Body of pancreas (tissue), 4 donors: ENCODE results near the gene TEAD3. TPM values are rescaled to one million over a fixed set of nuclear protein-coding genes. Genes with fewer than 3 reads are reported as not detected.

Source experiments
- ATAC-seq: fragments of 150-250 bp; one replicate; pipeline ENCODE4 v1.9.1; 2016
- DNase-seq, 4 donors: peaks; one replicate each; pipeline ENCODE4 v3.0.0-alpha.2; 2019
- H3K27ac ChIP-seq, 4 donors: fragments of 200-600 bp; sonication (generic); 1 replicate in 3 of 4; 2 replicates in 1 of 4; pipeline versions ENCODE4 v1.5.1 to v1.6.1; 2016 to 2019; ENCODE audit warnings: mild to moderate bottlenecking in 1 of 4, mixed read lengths in 1 of 4, moderate library complexity in 1 of 4
- H3K27me3 ChIP-seq, 2 donors: fragments of 200-600 bp; sonication (generic); one replicate each; pipeline ENCODE4 v1.6.0; 2016; ENCODE audit warnings: mild to moderate bottlenecking in 1 of 2
- H3K36me3 ChIP-seq, 2 donors: fragments of 200-600 bp; sonication (generic); replicated peaks in 1 of 2; 2 replicates each; pipeline ENCODE4 v1.5.1; 2016; ENCODE audit warnings: low read depth in 2 of 2; ENCODE audit not compliant: insufficient read depth in 1 of 2
- H3K4me1 ChIP-seq: fragments of 200-600 bp; sonication (generic); one replicate; pipeline ENCODE4 v1.6.0; 2016
- H3K4me3 ChIP-seq, 2 donors: fragments of 200-600 bp; sonication (generic); 1 replicate in 1 of 2; 2 replicates in 1 of 2; pipeline ENCODE4 v1.5.1; 2016 to 2019
- H3K9me3 ChIP-seq, 3 donors: fragments of 200-600 bp; sonication (generic); 1 replicate in 2 of 3; 2 replicates in 1 of 3; pipeline ENCODE4 v1.5.1; 2016
- POLR2A ChIP-seq, 3 donors: fragments of 450-650 bp; IDR thresholded peaks; one replicate each; pipeline ENCODE4 v1.6.1; 2016; ENCODE audit warnings: antibody characterized with exemption in 3 of 3, mild to moderate bottlenecking in 2 of 3
- WGBS, 2 donors: methylation state at CpG; one replicate each; pipeline ENCODE4 v1.1.5; 2017; 5-methylcytosine and 5-hydroxymethylcytosine counted together
- intact Hi-C: fragments of 100-400 bp; cut with DNase I; formaldehyde crosslinking; loops from one replicate; pipeline ENCODE4 v1.15.1; 2023
- microRNA-seq, 2 donors: library from miRNA; unstranded; fragments of <30 nt; microRNA quantifications; one replicate each; pipeline ENCODE4, GENCODE V29; 2016; ENCODE audit warnings: borderline number of aligned reads in 2 of 2, borderline replicate concordance in 2 of 2
- small RNA-seq: library from RNA; depleted of rRNA; stranded (forward); fragments of <200 nt; gene quantifications from one replicate; pipeline ENCODE3, GENCODE V24; 2016
- total RNA-seq, 2 donors: library from RNA; depleted of rRNA; stranded (reverse); fragments of >200 nt; gene quantifications; one replicate each; pipeline ENCODE4 v1.1.0, GENCODE V29; 2016
- TF ChIP-seq, protein P1 (sequence below), 7 experiments: fragments of 450-650 bp in 4 of 7; fragments of 200-600 bp in 3 of 7; sonication (generic) in 3 of 7; IDR thresholded peaks; one replicate each; pipeline ENCODE4 v1.5.1; 2016 to 2019; ENCODE audit warnings: antibody characterized with exemption in 7 of 7

The TEAD3 gene
- total RNA-seq, 2 donors from 2014 or later: 6.5 to 8.9 TPM

DNA sequence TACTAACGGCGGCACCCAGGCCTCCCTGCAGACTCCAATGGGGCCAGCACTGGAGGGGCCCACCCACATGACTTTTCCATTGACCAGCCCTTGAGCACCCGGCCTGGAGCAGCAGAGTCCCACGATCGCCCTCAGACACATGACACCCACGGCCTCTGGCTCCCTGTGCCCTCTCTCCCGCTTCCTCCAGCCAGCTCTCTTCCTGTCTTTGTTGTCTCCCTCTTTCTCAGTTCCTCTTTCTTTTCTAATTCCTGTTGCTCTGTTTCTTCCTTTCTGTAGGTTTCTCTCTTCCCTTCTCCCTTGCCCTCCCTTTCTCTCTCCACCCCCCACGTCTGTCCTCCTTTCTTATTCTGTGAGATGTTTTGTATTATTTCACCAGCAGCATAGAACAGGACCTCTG lies 70.8 kb downstream of the TEAD3 start:
- 78 to 79% methylated on average over 8 of the region's 8 CpGs for WGBS, 2 donors
- Histone ChIP-seq H3K27ac (no peak overlapping the region), H3K4me1 (no peaks in the 10 kb centered on the region), H3K4me3 (no peak overlapping the region), H3K36me3 (peaks cover 0 to 12% of the 10 kb centered on the region in 2 donors), H3K9me3 (peaks cover 0 to 7% (median 2%) of the 10 kb centered on the region in 3 donors), H3K27me3 (no peaks in the 10 kb centered on the region)
- no peak for ATAC-seq
- intact Hi-C loops: no loop called here
- TF ChIP-seq, protein P1, sequence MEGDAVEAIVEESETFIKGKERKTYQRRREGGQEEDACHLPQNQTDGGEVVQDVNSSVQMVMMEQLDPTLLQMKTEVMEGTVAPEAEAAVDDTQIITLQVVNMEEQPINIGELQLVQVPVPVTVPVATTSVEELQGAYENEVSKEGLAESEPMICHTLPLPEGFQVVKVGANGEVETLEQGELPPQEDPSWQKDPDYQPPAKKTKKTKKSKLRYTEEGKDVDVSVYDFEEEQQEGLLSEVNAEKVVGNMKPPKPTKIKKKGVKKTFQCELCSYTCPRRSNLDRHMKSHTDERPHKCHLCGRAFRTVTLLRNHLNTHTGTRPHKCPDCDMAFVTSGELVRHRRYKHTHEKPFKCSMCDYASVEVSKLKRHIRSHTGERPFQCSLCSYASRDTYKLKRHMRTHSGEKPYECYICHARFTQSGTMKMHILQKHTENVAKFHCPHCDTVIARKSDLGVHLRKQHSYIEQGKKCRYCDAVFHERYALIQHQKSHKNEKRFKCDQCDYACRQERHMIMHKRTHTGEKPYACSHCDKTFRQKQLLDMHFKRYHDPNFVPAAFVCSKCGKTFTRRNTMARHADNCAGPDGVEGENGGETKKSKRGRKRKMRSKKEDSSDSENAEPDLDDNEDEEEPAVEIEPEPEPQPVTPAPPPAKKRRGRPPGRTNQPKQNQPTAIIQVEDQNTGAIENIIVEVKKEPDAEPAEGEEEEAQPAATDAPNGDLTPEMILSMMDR (IDR thresholded peaks at IDR 0.05): no peak
- no peak for TF ChIP-seq POLR2A (IDR thresholded peaks at IDR 0.05)
- peak in 1 of 4 donors; percentile 35 for DNase-seq

DNA sequence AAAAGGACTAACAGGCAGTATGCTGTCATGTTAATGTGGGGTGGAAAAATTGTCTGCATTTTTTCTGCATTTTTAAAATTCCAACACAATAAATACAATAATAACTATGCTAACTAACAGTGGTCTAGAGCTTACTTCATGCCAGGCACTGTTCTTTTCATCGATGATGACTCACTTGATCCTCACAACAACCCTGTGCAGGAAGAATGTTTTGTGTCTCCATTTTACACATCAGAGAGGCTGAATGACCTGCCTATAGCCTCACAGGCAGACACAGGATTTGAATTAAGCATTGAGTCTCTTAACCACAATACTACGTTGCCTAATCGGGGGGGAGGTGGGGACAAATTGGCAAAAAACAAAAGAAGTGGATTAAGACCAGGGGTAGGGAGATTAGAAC lies 71.6 kb downstream of the TEAD3 start:
- TF ChIP-seq, protein P1 (IDR thresholded peaks at IDR 0.05): no peak
- TF ChIP-seq POLR2A (IDR thresholded peaks at IDR 0.05): no peak
- Histone ChIP-seq H3K4me1 (no peaks in the 10 kb centered on the region), H3K36me3 (peaks cover 0 to 12% of the 10 kb centered on the region in 2 donors), H3K9me3 (peaks cover 0 to 7% (median 2%) of the 10 kb centered on the region in 3 donors), H3K27me3 (no peaks in the 10 kb centered on the region), H3K4me3 (no peak overlapping the region), H3K27ac (no peak overlapping the region)
- ATAC-seq: no peak
- no peak for DNase-seq
- 75 to 88% methylated on average over 3 of the region's 3 CpGs for WGBS, 2 donors
- intact Hi-C loops: no loop called here

Small RNA genes within 50 kb of the gene (microRNA-seq; reads per million reads assigned to microRNA genes)
- 0 to 0.45 reads per million in 2 donors for gene MIR7111

Small RNA genes within 50 kb of the gene (small RNA-seq; reads per million reads assigned to genes)
- not detected for gene MIR7111

Other genes starting within 250 kb of the TEAD3 start
- 10 to 100 TPM; 34.2 to 56.7 TPM for gene ZNF76, start 237.3 kb downstream of the TEAD3 start, total RNA-seq
- gene DEF6, start 199.3 kb downstream of the TEAD3 start, total RNA-seq: 10 to 100 TPM; 10.2 to 23.3 TPM
- gene PPARD, start 154.5 kb downstream of the TEAD3 start, total RNA-seq: 10 to 100 TPM in 1 of 2 donors, 1 to 10 TPM in 1; 6.0 to 11.2 TPM
- 1 to 10 TPM; 4.9 to 9.2 TPM for gene FANCE, start 44.7 kb downstream of the TEAD3 start, total RNA-seq
- 100 to 1,000 TPM; 563 to 782 TPM for gene RPL10A, start 28.7 kb downstream of the TEAD3 start, total RNA-seq
- gene TULP1, start 15.8 kb upstream of the TEAD3 start, total RNA-seq: not detected
- gene FKBP5, start 191.8 kb upstream of the TEAD3 start, total RNA-seq: 100 to 1,000 TPM; 133 to 138 TPM
- gene ARMC12, start 240.0 kb upstream of the TEAD3 start, total RNA-seq: under 1 TPM in 1 of 2 donors, not detected in 1; 0.26 TPM